SK-N-SH (cell line): Measurements from ENCODE around the gene ANKRD50. TPM values are rescaled to one million over a fixed set of nuclear protein-coding genes. Genes with fewer than 3 reads are reported as not detected.

Source experiments
- CTCF ChIA-PET: fragments of 300-600, 350-600 bp; formaldehyde crosslinking; extraction: SDS; loops from one replicate; lab custom pipeline; 2021; lab: Yijun Ruan, JAX
- POLR2A ChIA-PET: fragments of 350-600 bp; sonication (Branson Sonifier 250); formaldehyde crosslinking; extraction: SDS; loops from one replicate; lab custom pipeline; 2020; ENCODE audit warnings: antibody characterized with exemption, inconsistent platforms; lab: Yijun Ruan, JAX
- DNase-seq: peaks from one replicate; pipeline ENCODE4 v3.0.0; 2012
- H2AFZ ChIP-seq: fragments of 200-600 bp; sonication (generic); 2 replicates; pipeline ENCODE4 v1.8.1; 2016; ENCODE audit warnings: antibody characterized with exemption, mild to moderate bottlenecking, low read depth
- H3F3A ChIP-seq: fragments of 200-600 bp; sonication (generic); replicated peaks from 2 replicates; pipeline ENCODE3; 2016; ENCODE audit warnings: antibody characterized with exemption, mild to moderate bottlenecking; ENCODE audit not compliant: insufficient read depth
- H3K27ac ChIP-seq, 2 experiments: fragments of 200-500 bp in 1 of 2; fragments of 200-600 bp in 1 of 2; sonication (Bioruptor generic) in 1 of 2; sonication (generic), shearing (Covaris generic) in 1 of 2; 2 replicates each; pipeline versions ENCODE4 v1.5.1 to v1.6.1; 2014 to 2016; ENCODE audit warnings: low read depth in 2 of 2, inconsistent platforms in 1 of 2, low read length in 1 of 2, mild to moderate bottlenecking in 1 of 2, mixed read lengths in 1 of 2
- H3K27me3 ChIP-seq: fragments of 200-600 bp; sonication (generic), shearing (Covaris generic); 2 replicates; pipeline ENCODE4 v1.6.1; 2016; ENCODE audit warnings: mixed run types; ENCODE audit not compliant: insufficient read depth
- H3K36me3 ChIP-seq, 2 experiments: fragments of 200-500 bp in 1 of 2; fragments of 200-600 bp in 1 of 2; sonication (Bioruptor generic) in 1 of 2; sonication (generic) in 1 of 2; replicated peaks in 1 of 2; 2 replicates each; pipeline versions ENCODE3 to v1.5.1; 2014 to 2016; ENCODE audit warnings: low read length in 1 of 2, mild to moderate bottlenecking in 1 of 2; ENCODE audit not compliant: insufficient read depth in 2 of 2, control insufficient read depth in 1 of 2
- H3K4me1 ChIP-seq, 2 experiments: fragments of 200-500 bp in 1 of 2; fragments of 200-600 bp in 1 of 2; sonication (Bioruptor generic) in 1 of 2; sonication (generic), shearing (Covaris generic) in 1 of 2; 2 replicates each; pipeline versions ENCODE4 v1.5.1 to v1.6.1; 2014 to 2016; ENCODE audit warnings: low read depth in 1 of 2, low read length in 1 of 2, mixed run types in 1 of 2; ENCODE audit not compliant: insufficient read depth in 2 of 2, control insufficient read depth in 1 of 2
- H3K4me2 ChIP-seq: fragments of 200-600 bp; sonication (generic), shearing (Covaris generic); 2 replicates; pipeline ENCODE4 v1.6.1; 2017; ENCODE audit warnings: mixed run types
- H3K4me3 ChIP-seq, 2 experiments: fragments of 200-500 bp in 1 of 2; fragments of 200-600 bp in 1 of 2; sonication (Bioruptor generic) in 1 of 2; sonication (generic), shearing (Covaris generic) in 1 of 2; 2 replicates each; pipeline versions ENCODE4 v1.5.1 to v1.8.1; 2014 to 2016; ENCODE audit warnings: low read depth in 2 of 2, inconsistent platforms in 1 of 2, low read length in 1 of 2, mild to moderate bottlenecking in 1 of 2, mixed read lengths in 1 of 2, moderate library complexity in 1 of 2
- H3K79me2 ChIP-seq: fragments of 200-600 bp; sonication (generic); 2 replicates; pipeline ENCODE4 v1.8.1; 2017; ENCODE audit warnings: mild to moderate bottlenecking; ENCODE audit not compliant: insufficient read depth
- H3K9ac ChIP-seq: fragments of 200-600 bp; sonication (generic); 2 replicates; pipeline ENCODE4 v1.6.1; 2017; ENCODE audit warnings: mixed run types
- H3K9me2 ChIP-seq: fragments of 200-600 bp; sonication (generic); 2 replicates; pipeline ENCODE4 v1.6.1; 2017; ENCODE audit warnings: mixed run types
- H3K9me3 ChIP-seq: fragments of 200-600 bp; sonication (generic); 2 replicates; pipeline ENCODE4 v1.6.1; 2017; ENCODE audit warnings: mixed run types, mild to moderate bottlenecking, moderate library complexity
- H4K20me1 ChIP-seq: fragments of 200-600 bp; sonication (generic); 2 replicates; pipeline ENCODE4 v1.6.1; 2017; ENCODE audit warnings: mild to moderate bottlenecking, mixed run types; ENCODE audit not compliant: insufficient read depth
- ELF1 ChIP-seq: IDR thresholded peaks from 2 replicates; pipeline ENCODE4 v1.4.0; 2012
- EP300 ChIP-seq, 2 experiments: IDR thresholded peaks; 2 replicates each; pipeline versions ENCODE4 v1.4.0 to v1.6.1; 2012; ENCODE audit warnings: borderline replicate concordance in 1 of 2, low read depth in 1 of 2, low read length in 1 of 2
- EZH2phosphoT487 ChIP-seq: fragments of 200-600 bp; sonication (generic); IDR thresholded peaks from 2 replicates; pipeline ENCODE4 v1.6.1; 2017; ENCODE audit warnings: low read depth, mixed run types, mild to moderate bottlenecking, antibody characterized with exemption, moderate library complexity, borderline replicate concordance
- FOSL2 ChIP-seq: IDR thresholded peaks from 2 replicates; pipeline ENCODE4 v1.4.0; 2012; ENCODE audit warnings: low read depth, mild to moderate bottlenecking, moderate library complexity, borderline replicate concordance
- FOXJ3 ChIP-seq: sonication (generic); formaldehyde crosslinking; IDR thresholded peaks from 2 replicates; pipeline ENCODE4 v1.5.1; 2020; ENCODE audit warnings: mild to moderate bottlenecking, missing genetic modification reagents
- FOXM1 ChIP-seq: IDR thresholded peaks from 2 replicates; pipeline ENCODE4 v1.4.0; 2012; ENCODE audit warnings: low read depth, mild to moderate bottlenecking
- GABPA ChIP-seq: IDR thresholded peaks from 2 replicates; pipeline ENCODE4 v1.4.0; 2012; ENCODE audit warnings: low read depth, mild to moderate bottlenecking
- MEF2A ChIP-seq: IDR thresholded peaks from 2 replicates; pipeline ENCODE4 v1.4.0; 2012; ENCODE audit warnings: low read depth, borderline replicate concordance
- NFIC ChIP-seq: IDR thresholded peaks from 2 replicates; pipeline ENCODE4 v1.4.0; 2012; ENCODE audit warnings: borderline replicate concordance
- NRF1 ChIP-seq: IDR thresholded peaks from 2 replicates; pipeline ENCODE4 v1.6.1; 2012; ENCODE audit warnings: low read depth, mild to moderate bottlenecking, low read length
- PBX3 ChIP-seq: IDR thresholded peaks from 2 replicates; pipeline ENCODE4; 2012
- POLR2AphosphoS5 ChIP-seq: IDR thresholded peaks from 2 replicates; pipeline ENCODE4 v1.6.1; 2012; ENCODE audit warnings: low read depth, low read length
- RAD21 ChIP-seq: IDR thresholded peaks from 2 replicates; pipeline ENCODE4 v1.6.1; 2012; ENCODE audit warnings: mild to moderate bottlenecking, low read length
- RFX5 ChIP-seq: IDR thresholded peaks from 2 replicates; pipeline ENCODE4 v1.6.1; 2012; ENCODE audit warnings: mild to moderate bottlenecking, improper control_type of control experiment, low read length
- RXRA ChIP-seq: IDR thresholded peaks from 2 replicates; pipeline ENCODE4 v1.4.0; 2012; ENCODE audit warnings: low read depth, mild to moderate bottlenecking, borderline replicate concordance
- TAF1 ChIP-seq: IDR thresholded peaks from 2 replicates; pipeline ENCODE4 v1.6.1; 2012; ENCODE audit warnings: low read depth, mild to moderate bottlenecking, low read length, moderate library complexity, borderline replicate concordance
- TCF12 ChIP-seq: IDR thresholded peaks from 2 replicates; pipeline ENCODE4 v1.4.0; 2012
- TEAD4 ChIP-seq: IDR thresholded peaks from 2 replicates; pipeline ENCODE4 v1.4.0; 2012; ENCODE audit warnings: mild to moderate bottlenecking, borderline replicate concordance; ENCODE audit not compliant: insufficient read depth
- USF1 ChIP-seq: IDR thresholded peaks from 2 replicates; pipeline ENCODE4 v1.4.0; 2012; ENCODE audit warnings: low read depth, borderline replicate concordance
- YY1 ChIP-seq: IDR thresholded peaks from 2 replicates; pipeline ENCODE4 v1.4.0; 2012; ENCODE audit warnings: low read depth, mild to moderate bottlenecking
- WGBS: methylation state at CpG from one replicate; pipeline ENCODE4 v1.1.6; 2017; ENCODE audit warnings: low lambda C conversion rate; 5-methylcytosine and 5-hydroxymethylcytosine counted together
- polyA plus RNA-seq, 3 experiments: library from polyadenylated mRNA; depleted of rRNA; stranded (reverse); fragments of >200 nt; gene quantifications; 2 replicates each; pipeline ENCODE4 v1.2.3, GENCODE V29; 2012

Gene ANKRD50
- polyA plus RNA-seq, 1 of the 3 experiments (the other 2 are of a cell fraction) = 13.5 TPM

GRCh38 chr4:124708517-124709300 is 3.8 kb downstream of the ANKRD50 start:
- Histone ChIP-seq H3K27me3 (no peaks in the 10 kb centered on the region), H3K79me2 (peaks cover 84% of the 10 kb centered on the region), H3K9ac (peak overlapping the region; percentile 87; the same call in 1 of the 2 replicates), H3K9me3 (no peaks in the 10 kb centered on the region), H3K4me2 (peak overlapping the region; percentile 74), H3K27ac (peak overlapping the region in 1 of 2 experiments; percentile 11; a peak in 1 of 4 replicates), H2AFZ (no peak overlapping the region), H3K4me3 (peak overlapping the region; percentile 86 to 88; a peak in 3 of 4 replicates), H4K20me1 (peaks cover 71% of the 10 kb centered on the region), H3K9me2 (no peaks in the 10 kb centered on the region), H3K36me3 (peaks cover 19 to 67% of the 10 kb centered on the region in 2 experiments), H3K4me1 (peaks cover 19 to 20% of the 10 kb centered on the region in 2 experiments; a peak in 3 of 4 replicates), H3F3A (peaks cover 24% of the 10 kb centered on the region)
- no peak for DNase-seq
- ChIA-PET CTCF (interaction anchor here (0.6 to 2.5 kb wide), 4 partner anchors 8 to 575 kb away, joined by 3 to 10 read pairs (median 3); no protein-coding TSS in a partner anchor), POLR2A (no interaction called here)
- no peak for TF ChIP-seq RAD21
- no peak for TF ChIP-seq GABPA
- TF ChIP-seq ELF1 = no peak
- no peak for TF ChIP-seq RFX5
- TF ChIP-seq YY1 = no peak
- TF ChIP-seq FOXJ3 (CRISPR knock-in tag) = no peak
- no peak for TF ChIP-seq USF1
- no peak for TF ChIP-seq TAF1
- no peak for TF ChIP-seq MEF2A
- TF ChIP-seq FOSL2 = no peak
- TF ChIP-seq NRF1 = no peak
- TF ChIP-seq FOXM1 = no peak
- no peak for TF ChIP-seq TCF12
- no peak for TF ChIP-seq EZH2phosphoT487
- TF ChIP-seq POLR2AphosphoS5 = no peak
- TF ChIP-seq RXRA = no peak
- TF ChIP-seq TEAD4 = no peak
- TF ChIP-seq EP300 (IDR thresholded peaks at IDR 0.05; ENCODE audit: borderline replicate concordance in 1 of 2, low read depth in 1 of 2, low read length in 1 of 2) = no peak
- TF ChIP-seq NFIC = no peak
- TF ChIP-seq PBX3 = no peak
- 80% methylated on average over 1 of the region's 1 CpG for WGBS
